ENCODE results near the gene GET4. TPM values are rescaled to one million over a fixed set of nuclear protein-coding genes. Genes with fewer than 3 reads are reported as not detected.

GET4 gene
- total RNA-seq, 6 experiments from 2014 or later, result 21.3 to 26.3 (median 25.5) TPM

GRCh38 chr7:919924-920341 is 43.6 kb downstream of the GET4 start:
- no peak overlapping the region for H3K4me3 Mint-ChIP-seq
- H3K27ac Mint-ChIP-seq, result no peak overlapping the region
- no peaks in the 10 kb centered on the region for H3K36me3 Mint-ChIP-seq (ENCODE audit: low read depth)
- H3K27me3 Mint-ChIP-seq (ENCODE audit: insufficient read depth), result peaks cover 3% of the 10 kb centered on the region
- no peak for DNase-seq
- TF ChIP-seq, protein P1, sequence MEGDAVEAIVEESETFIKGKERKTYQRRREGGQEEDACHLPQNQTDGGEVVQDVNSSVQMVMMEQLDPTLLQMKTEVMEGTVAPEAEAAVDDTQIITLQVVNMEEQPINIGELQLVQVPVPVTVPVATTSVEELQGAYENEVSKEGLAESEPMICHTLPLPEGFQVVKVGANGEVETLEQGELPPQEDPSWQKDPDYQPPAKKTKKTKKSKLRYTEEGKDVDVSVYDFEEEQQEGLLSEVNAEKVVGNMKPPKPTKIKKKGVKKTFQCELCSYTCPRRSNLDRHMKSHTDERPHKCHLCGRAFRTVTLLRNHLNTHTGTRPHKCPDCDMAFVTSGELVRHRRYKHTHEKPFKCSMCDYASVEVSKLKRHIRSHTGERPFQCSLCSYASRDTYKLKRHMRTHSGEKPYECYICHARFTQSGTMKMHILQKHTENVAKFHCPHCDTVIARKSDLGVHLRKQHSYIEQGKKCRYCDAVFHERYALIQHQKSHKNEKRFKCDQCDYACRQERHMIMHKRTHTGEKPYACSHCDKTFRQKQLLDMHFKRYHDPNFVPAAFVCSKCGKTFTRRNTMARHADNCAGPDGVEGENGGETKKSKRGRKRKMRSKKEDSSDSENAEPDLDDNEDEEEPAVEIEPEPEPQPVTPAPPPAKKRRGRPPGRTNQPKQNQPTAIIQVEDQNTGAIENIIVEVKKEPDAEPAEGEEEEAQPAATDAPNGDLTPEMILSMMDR (IDR thresholded peaks at IDR 0.05), result no peak
- no peaks in the 10 kb centered on the region for H3K4me1 Mint-ChIP-seq (ENCODE audit: low read depth)
- H3K9me3 Mint-ChIP-seq, result no peaks in the 10 kb centered on the region

DNA sequence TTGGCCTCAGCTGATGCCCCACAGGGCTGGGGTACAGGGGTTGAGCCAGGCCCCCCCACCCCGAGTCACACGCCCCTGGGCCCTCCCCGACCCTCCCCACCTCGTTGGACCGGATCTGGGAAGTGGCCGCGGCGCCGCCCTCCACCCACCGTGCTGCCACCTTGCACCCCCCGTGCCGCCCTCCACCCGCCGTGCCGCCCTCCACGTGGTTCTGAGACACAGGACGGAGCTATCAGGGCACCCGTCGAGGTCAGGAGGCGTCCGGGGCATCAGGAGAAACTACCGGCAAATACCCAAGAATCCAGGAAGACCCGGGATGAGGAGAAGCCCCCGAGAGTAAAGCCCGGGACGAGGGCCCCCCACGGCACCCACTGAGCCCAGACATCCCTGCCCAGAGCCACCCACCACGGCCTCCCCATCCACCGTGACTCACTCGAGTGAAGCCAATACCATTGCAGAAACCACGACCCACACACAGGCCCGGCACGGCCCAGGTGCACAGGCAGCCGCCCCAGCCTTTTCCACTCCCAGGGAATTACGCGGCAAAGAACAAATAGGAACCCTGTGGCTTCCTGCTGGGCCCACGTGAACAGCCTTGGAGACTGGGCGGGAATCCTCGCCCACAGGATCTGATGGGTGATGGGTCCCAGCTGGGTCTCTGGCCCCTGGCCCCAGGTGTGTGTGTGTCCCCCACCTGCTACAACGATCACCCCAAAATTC is 44.2 kb downstream of the GET4 start:
- no peak overlapping the region for H3K4me3 Mint-ChIP-seq
- peaks cover 3% of the 10 kb centered on the region for H3K27me3 Mint-ChIP-seq (ENCODE audit: insufficient read depth)
- H3K27ac Mint-ChIP-seq, result no peak overlapping the region
- no peaks in the 10 kb centered on the region for H3K4me1 Mint-ChIP-seq (ENCODE audit: low read depth)
- no peaks in the 10 kb centered on the region for H3K36me3 Mint-ChIP-seq (ENCODE audit: low read depth)
- TF ChIP-seq, protein P1 (IDR thresholded peaks at IDR 0.05), result no peak
- no peaks in the 10 kb centered on the region for H3K9me3 Mint-ChIP-seq
- no peak for DNase-seq

GRCh38 chr7:921071-921461 is 44.7 kb downstream of the GET4 start:
- no peaks in the 10 kb centered on the region for H3K4me1 Mint-ChIP-seq (ENCODE audit: low read depth)
- H3K4me3 Mint-ChIP-seq, result no peak overlapping the region
- H3K27me3 Mint-ChIP-seq (ENCODE audit: insufficient read depth), result peaks cover 3% of the 10 kb centered on the region
- DNase-seq, result no peak
- TF ChIP-seq, protein P1 (IDR thresholded peaks at IDR 0.05), result no peak
- H3K36me3 Mint-ChIP-seq (ENCODE audit: low read depth), result no peaks in the 10 kb centered on the region
- no peak overlapping the region for H3K27ac Mint-ChIP-seq
- H3K9me3 Mint-ChIP-seq, result no peaks in the 10 kb centered on the region

DNA sequence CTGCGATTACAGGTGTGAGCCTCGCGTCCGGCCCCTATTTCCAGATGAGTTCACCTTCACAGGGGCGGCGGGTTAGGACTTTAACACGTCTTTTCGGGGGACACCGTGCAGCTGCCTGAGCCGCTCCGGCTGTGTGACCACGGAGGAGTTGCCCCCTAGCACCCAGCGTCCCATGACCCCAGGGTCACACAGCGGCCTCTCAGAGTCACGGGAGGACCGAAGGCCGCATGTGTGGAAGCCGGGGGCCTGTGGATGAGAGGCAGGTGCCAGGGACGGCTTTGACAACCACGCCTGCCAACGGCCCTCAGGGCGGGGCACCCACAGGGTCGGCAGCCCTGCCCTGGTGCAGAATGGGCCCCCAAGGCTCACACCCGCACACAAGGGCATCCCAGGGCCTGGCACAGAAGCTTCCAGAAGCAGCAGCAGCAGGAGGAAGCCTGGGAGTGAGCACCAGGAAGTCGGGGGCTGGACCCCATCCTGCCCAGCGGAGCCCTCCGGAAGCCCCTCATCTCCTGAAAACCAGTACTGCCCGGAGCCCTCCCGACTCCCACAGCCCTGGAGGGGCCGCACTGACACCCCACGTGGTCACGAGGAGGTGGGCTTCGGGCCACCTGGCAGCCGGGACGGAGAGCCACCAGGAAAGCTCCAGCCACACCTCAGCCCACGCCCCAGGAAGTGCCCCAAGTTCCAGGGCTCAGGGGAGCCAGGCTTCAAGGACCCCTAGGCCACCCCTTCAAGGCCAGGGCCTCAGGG is 45.4 kb downstream of the GET4 start:
- H3K4me3 Mint-ChIP-seq, result no peak overlapping the region
- no peaks in the 10 kb centered on the region for H3K36me3 Mint-ChIP-seq (ENCODE audit: low read depth)
- H3K9me3 Mint-ChIP-seq, result no peaks in the 10 kb centered on the region
- DNase-seq, result no peak
- peaks cover 3% of the 10 kb centered on the region for H3K27me3 Mint-ChIP-seq (ENCODE audit: insufficient read depth)
- H3K27ac Mint-ChIP-seq, result no peak overlapping the region
- H3K4me1 Mint-ChIP-seq (ENCODE audit: low read depth), result no peaks in the 10 kb centered on the region
- TF ChIP-seq, protein P1 (IDR thresholded peaks at IDR 0.05), result no peak

- H3K4me1 Mint-ChIP-seq (ENCODE audit: low read depth), result no peaks in the 10 kb centered on the region
- TF ChIP-seq, protein P1 (IDR thresholded peaks at IDR 0.05), result no peak
- no peak for DNase-seq
- no peaks in the 10 kb centered on the region for H3K9me3 Mint-ChIP-seq
- H3K36me3 Mint-ChIP-seq (ENCODE audit: low read depth), result no peaks in the 10 kb centered on the region
- peaks cover 3% of the 10 kb centered on the region for H3K27me3 Mint-ChIP-seq (ENCODE audit: insufficient read depth)
- no peak overlapping the region for H3K4me3 Mint-ChIP-seq
- H3K27ac Mint-ChIP-seq, result no peak overlapping the region
Observed at GRCh38 chr7:922334-923107, 46.2 kb downstream of the GET4 start.

Data from HFFc6 (cell line).